Thyroid gland (tissue), 4 donors: Measurements from ENCODE around the gene LINC01488.

Experiments used
- CTCF ChIP-seq, 6 experiments: fragments of 200-600 bp in 3 of 6; fragments of 450-650 bp in 3 of 6; sonication (generic) in 3 of 6; IDR thresholded peaks; one replicate each; pipeline ENCODE4 v1.5.1; 2016 to 2019; ENCODE audit warnings: antibody characterized with exemption in 6 of 6, mild to moderate bottlenecking in 2 of 6, inconsistent platforms in 1 of 6, moderate library complexity in 1 of 6
- POLR2A ChIP-seq, 2 donors: fragments of 450-650 bp; IDR thresholded peaks; one replicate each; pipeline ENCODE4 v1.6.1; 2017; ENCODE audit warnings: antibody characterized with exemption in 2 of 2, mild to moderate bottlenecking in 2 of 2, moderate library complexity in 1 of 2

- TF ChIP-seq CTCF (IDR thresholded peaks at IDR 0.05), result no peak
- no peak for TF ChIP-seq POLR2A (IDR thresholded peaks at IDR 0.05)
These were observed 58.9 kb downstream of the LINC01488 start for GRCh38 chr11:69540118-69541000.
